B cell (primary cell): ENCODE data around the gene TOMM70. TPM values are rescaled to one million over a fixed set of nuclear protein-coding genes. Genes with fewer than 3 reads are reported as not detected.

ENCODE experiments used
- ATAC-seq: fragments of 200-7000 bp; cut with Tn5 transposase; one replicate; pipeline ENCODE4 v1.10.0; 2021; ENCODE audit warnings: low read depth, mild to moderate bottlenecking, moderate number of reproducible peaks, moderate library complexity
- CTCF ChIA-PET: fragments of 350-600 bp; sonication (Branson Sonifier 250); formaldehyde crosslinking; loops from one replicate; lab custom pipeline; 2021; ENCODE audit warnings: antibody characterized with exemption, inconsistent platforms; lab: Charles Lee
- POLR2A ChIA-PET: fragments of 350-600 bp; sonication (Branson Sonifier 250); formaldehyde crosslinking; loops from one replicate; lab custom pipeline; 2021; ENCODE audit warnings: antibody characterized with exemption; lab: Charles Lee
- DNase-seq: peaks from one replicate; pipeline ENCODE4 v3.0.0; 2013
- H2AFZ ChIP-seq: 2 replicates; pipeline ENCODE4 v1.6.1; 2012; ENCODE audit warnings: mild to moderate bottlenecking, low read depth, low read length; ENCODE audit not compliant: insufficient read depth, poor library complexity, severe bottlenecking
- H3K27ac ChIP-seq, 2 donors: 1 replicate in 1 of 2; 2 replicates in 1 of 2; pipeline ENCODE4 v1.5.1; 2012 to 2013; ENCODE audit warnings: low read length in 2 of 2, mild to moderate bottlenecking in 2 of 2, moderate library complexity in 1 of 2
- H3K27me3 ChIP-seq, 4 experiments: fragments of 200-600 bp in 1 of 4; sonication (generic) in 1 of 4; replicated peaks in 1 of 4; 1 replicate in 2 of 4; 2 replicates in 2 of 4; pipeline versions ENCODE4 v1.6.1 to v1.7.0; 2013 to 2016; ENCODE audit warnings: low read length in 3 of 4, mild to moderate bottlenecking in 2 of 4, mixed read lengths in 1 of 4, moderate library complexity in 1 of 4; ENCODE audit not compliant: insufficient read depth in 4 of 4, control insufficient read depth in 3 of 4; ENCODE audit errors: control extremely low read depth in 1 of 4
- H3K36me3 ChIP-seq, 2 experiments: replicated peaks in 1 of 2; 1 replicate in 1 of 2; 2 replicates in 1 of 2; pipeline versions ENCODE4 v1.6.1 to v1.7.1; 2013; ENCODE audit warnings: low read length in 1 of 2; ENCODE audit not compliant: insufficient read depth in 2 of 2, control insufficient read depth in 1 of 2; ENCODE audit errors: control extremely low read depth in 1 of 2, extremely low read depth in 1 of 2
- H3K4me1 ChIP-seq, 2 donors: fragments of 200-600 bp in 1 of 2; sonication (generic) in 1 of 2; 1 replicate in 1 of 2; 2 replicates in 1 of 2; pipeline versions ENCODE4 v1.5.1 to v1.6.1; 2013 to 2017; ENCODE audit warnings: low read length in 2 of 2; ENCODE audit not compliant: control insufficient read depth in 2 of 2, insufficient read depth in 2 of 2
- H3K4me2 ChIP-seq: replicated peaks from 2 replicates; pipeline ENCODE3; 2012; ENCODE audit warnings: mild to moderate bottlenecking, low read depth, low read length; ENCODE audit not compliant: poor library complexity, severe bottlenecking
- H3K4me3 ChIP-seq, 5 experiments: fragments of 200-600 bp in 1 of 5; sonication (generic) in 1 of 5; 1 replicate in 3 of 5; 2 replicates in 2 of 5; pipeline versions ENCODE4 v1.5.1 to v1.7.0; 2011 to 2016; ENCODE audit warnings: low read length in 4 of 5, mild to moderate bottlenecking in 4 of 5, low read depth in 2 of 5, control low read depth in 1 of 5, moderate library complexity in 1 of 5; ENCODE audit not compliant: insufficient read depth in 1 of 5; ENCODE audit errors: control extremely low read depth in 1 of 5, extremely low read depth in 1 of 5
- H3K79me2 ChIP-seq: fragments of 200-600 bp; sonication (generic); one replicate; pipeline ENCODE4 v1.6.0; 2016; ENCODE audit warnings: low read length; ENCODE audit not compliant: control insufficient read depth, insufficient read depth
- H3K9ac ChIP-seq: fragments of 200-600 bp; sonication (generic); 2 replicates; pipeline ENCODE4 v1.6.1; 2017; ENCODE audit warnings: mild to moderate bottlenecking, low read length, moderate library complexity
- H3K9me3 ChIP-seq, 3 donors: one replicate each; pipeline versions ENCODE4 v1.6.1 to v1.7.1; 2013; ENCODE audit warnings: low read length in 2 of 3; ENCODE audit not compliant: control insufficient read depth in 2 of 3, insufficient read depth in 1 of 3; ENCODE audit errors: control extremely low read depth in 1 of 3
- H4K20me1 ChIP-seq: 2 replicates; pipeline ENCODE4 v1.6.0; 2012; ENCODE audit warnings: mild to moderate bottlenecking, low read length; ENCODE audit not compliant: insufficient read depth, control insufficient read depth, poor library complexity, severe bottlenecking
- H3K27ac Mint-ChIP-seq: one replicate; pipeline ENCODE4 v1.8.0; 2021; ENCODE audit warnings: mixed read lengths
- H3K27me3 Mint-ChIP-seq: one replicate; pipeline ENCODE4 v1.8.0; 2021; ENCODE audit warnings: mixed read lengths
- H3K4me1 Mint-ChIP-seq: one replicate; pipeline ENCODE4 v1.8.0; 2021; ENCODE audit warnings: mixed read lengths
- H3K4me3 Mint-ChIP-seq: one replicate; pipeline ENCODE4 v1.8.0; 2021; ENCODE audit warnings: mixed read lengths
- H3K9me3 Mint-ChIP-seq: one replicate; pipeline ENCODE4 v1.8.0; 2022; ENCODE audit warnings: mixed read lengths; ENCODE audit not compliant: insufficient read depth
- EZH2 ChIP-seq: IDR thresholded peaks from 2 replicates; pipeline ENCODE4 v1.6.1; 2012; ENCODE audit warnings: borderline replicate concordance, low read depth, mild to moderate bottlenecking, moderate library complexity, low read length; ENCODE audit not compliant: insufficient read depth, poor library complexity, severe bottlenecking
- intact Hi-C: fragments of 100-400 bp; cut with micrococcal nuclease; formaldehyde crosslinking; loops from one replicate; pipeline ENCODE4 v1.10.0; 2022
- polyA plus RNA-seq: library from polyadenylated mRNA; depleted of rRNA; stranded (reverse); fragments of >200 nt; gene quantifications from 2 replicates; pipeline ENCODE4 v1.2.3, GENCODE V29; 2012
- total RNA-seq, 2 donors: library from RNA; stranded (reverse); fragments of 120-200 nt in 1 of 2; gene quantifications; 1 replicate in 1 of 2; 2 replicates in 1 of 2; pipeline versions ENCODE4 v1.2.3 to v1.2.4, GENCODE V29; 2013 to 2022
- TF ChIP-seq, protein P1 (sequence below): fragments of 200-600 bp; IDR thresholded peaks from one replicate; pipeline ENCODE4 v1.8.0; 2022; ENCODE audit warnings: antibody characterized with exemption, mild to moderate bottlenecking

Gene TOMM70
- total and polyA plus RNA-seq, 2 donors (not counting 1 experiment from before 2014, with no cell fraction given), result 6.9 to 30.0 TPM

DNA sequence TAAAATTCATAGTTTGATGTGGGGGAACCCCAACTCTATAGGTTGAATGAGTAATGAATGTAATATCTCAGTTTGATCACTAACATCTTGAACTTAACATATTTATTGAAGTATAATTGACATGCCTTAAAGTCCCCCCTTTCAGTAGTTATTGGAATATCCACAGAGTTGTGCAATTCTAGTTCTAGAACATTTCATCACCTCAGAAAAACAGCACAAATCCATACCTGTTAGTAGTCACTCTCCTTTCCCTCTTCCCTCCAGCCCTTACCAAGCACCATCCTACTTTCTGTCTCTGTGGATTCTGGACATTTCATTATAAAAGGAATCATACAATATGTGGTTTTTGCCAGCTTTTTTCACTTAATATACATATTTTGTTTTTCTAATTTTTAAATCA, 75.1 kb downstream of the TOMM70 start:
- H4K20me1 ChIP-seq, result no peaks in the 10 kb centered on the region
- no peak for DNase-seq
- no peaks in the 10 kb centered on the region for H3K9me3 ChIP-seq
- H2AFZ ChIP-seq, result no peak overlapping the region
- Mint-ChIP-seq H3K4me3 (no peak overlapping the region), H3K4me1 (no peaks in the 10 kb centered on the region), H3K9me3 (peaks cover 5% of the 10 kb centered on the region), H3K27me3 (no peaks in the 10 kb centered on the region), H3K27ac (no peak overlapping the region)
- no peak for ATAC-seq
- TF ChIP-seq, protein P1, sequence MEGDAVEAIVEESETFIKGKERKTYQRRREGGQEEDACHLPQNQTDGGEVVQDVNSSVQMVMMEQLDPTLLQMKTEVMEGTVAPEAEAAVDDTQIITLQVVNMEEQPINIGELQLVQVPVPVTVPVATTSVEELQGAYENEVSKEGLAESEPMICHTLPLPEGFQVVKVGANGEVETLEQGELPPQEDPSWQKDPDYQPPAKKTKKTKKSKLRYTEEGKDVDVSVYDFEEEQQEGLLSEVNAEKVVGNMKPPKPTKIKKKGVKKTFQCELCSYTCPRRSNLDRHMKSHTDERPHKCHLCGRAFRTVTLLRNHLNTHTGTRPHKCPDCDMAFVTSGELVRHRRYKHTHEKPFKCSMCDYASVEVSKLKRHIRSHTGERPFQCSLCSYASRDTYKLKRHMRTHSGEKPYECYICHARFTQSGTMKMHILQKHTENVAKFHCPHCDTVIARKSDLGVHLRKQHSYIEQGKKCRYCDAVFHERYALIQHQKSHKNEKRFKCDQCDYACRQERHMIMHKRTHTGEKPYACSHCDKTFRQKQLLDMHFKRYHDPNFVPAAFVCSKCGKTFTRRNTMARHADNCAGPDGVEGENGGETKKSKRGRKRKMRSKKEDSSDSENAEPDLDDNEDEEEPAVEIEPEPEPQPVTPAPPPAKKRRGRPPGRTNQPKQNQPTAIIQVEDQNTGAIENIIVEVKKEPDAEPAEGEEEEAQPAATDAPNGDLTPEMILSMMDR, result no peak
- TF ChIP-seq EZH2, result no peak
- no peaks in the 10 kb centered on the region for H3K79me2 ChIP-seq
- no peaks in the 10 kb centered on the region for H3K27me3 ChIP-seq
- intact Hi-C loops, result no loop called here
- CTCF ChIA-PET, result no interaction called here
- no peaks in the 10 kb centered on the region for H3K4me1 ChIP-seq
- no peak overlapping the region for H3K9ac ChIP-seq
- H3K36me3 ChIP-seq, result peaks cover 7 to 17% of the 10 kb centered on the region in 2 experiments
- POLR2A ChIA-PET, result no interaction called here
- no peak overlapping the region for H3K4me2 ChIP-seq
- H3K4me3 ChIP-seq, result no peak overlapping the region
- H3K27ac ChIP-seq, result no peak overlapping the region

DNA sequence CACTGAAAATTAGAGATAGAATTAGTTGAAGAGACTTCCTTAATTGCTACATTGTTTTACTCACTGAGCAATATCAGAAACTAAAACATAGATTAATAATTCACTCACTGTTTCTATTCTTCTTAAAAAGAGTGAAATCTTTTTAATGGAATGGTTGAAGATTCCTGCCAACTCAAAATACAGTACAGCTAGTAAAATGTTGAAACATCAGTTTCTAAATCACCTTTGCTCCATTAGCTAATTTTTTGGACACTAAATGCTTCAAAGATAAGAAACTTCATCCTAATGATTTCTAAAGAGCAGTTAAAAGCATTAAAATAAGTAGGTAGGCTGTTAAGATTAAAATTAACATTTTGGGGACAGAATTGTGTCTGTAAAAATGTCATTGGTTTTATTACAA, 76.8 kb downstream of the TOMM70 start:
- Mint-ChIP-seq H3K4me1 (no peaks in the 10 kb centered on the region), H3K4me3 (no peak overlapping the region), H3K27me3 (no peaks in the 10 kb centered on the region), H3K27ac (no peak overlapping the region), H3K9me3 (peaks cover 5% of the 10 kb centered on the region)
- Histone ChIP-seq H3K79me2 (no peaks in the 10 kb centered on the region), H3K9me3 (no peaks in the 10 kb centered on the region), H3K4me2 (no peak overlapping the region), H3K27ac (no peak overlapping the region), H3K4me1 (no peaks in the 10 kb centered on the region), H3K27me3 (no peaks in the 10 kb centered on the region), H3K4me3 (no peak overlapping the region), H2AFZ (no peak overlapping the region), H3K36me3 (peaks cover 13 to 23% of the 10 kb centered on the region in 2 experiments), H3K9ac (no peak overlapping the region), H4K20me1 (no peaks in the 10 kb centered on the region)
- DNase-seq (no peak), ATAC-seq (no peak)
- ChIA-PET POLR2A (no interaction called here), CTCF (interaction anchor here (1.0 kb wide), 1 partner anchor 268 kb away, joined by 3 read pairs; no protein-coding TSS in a partner anchor)
- TF ChIP-seq, protein P1, result no peak
- no peak for TF ChIP-seq EZH2
- intact Hi-C loops, result no loop called here
